ENCODE measurements around the gene TMEM151B.

Gene TMEM151B

GRCh38 chr6:44332585-44332984 is 62.3 kb downstream of the TMEM151B start:
- ATAC-seq (ENCODE audit: low read depth) (no peak), DNase-seq (ENCODE audit: low spot score) (no peak)
- Histone ChIP-seq H3K36me3 (ENCODE audit: low read depth) (no peaks in the 10 kb centered on the region), H3K27ac (ENCODE audit: poor library complexity, severe bottlenecking) (no peak overlapping the region), H3K4me3 (ENCODE audit: severe bottlenecking) (no peak overlapping the region), H3K9me3 (ENCODE audit: severe bottlenecking) (no peaks in the 10 kb centered on the region), H3K4me1 (ENCODE audit: insufficient read depth, poor library complexity, severe bottlenecking) (no peaks in the 10 kb centered on the region), H3K27me3 (ENCODE audit: insufficient read depth, poor library complexity, severe bottlenecking) (peaks cover 4% of the 10 kb centered on the region)
- no peak for TF ChIP-seq CTCF (IDR thresholded peaks at IDR 0.05; ENCODE audit: poor library complexity, severe bottlenecking)

DNA sequence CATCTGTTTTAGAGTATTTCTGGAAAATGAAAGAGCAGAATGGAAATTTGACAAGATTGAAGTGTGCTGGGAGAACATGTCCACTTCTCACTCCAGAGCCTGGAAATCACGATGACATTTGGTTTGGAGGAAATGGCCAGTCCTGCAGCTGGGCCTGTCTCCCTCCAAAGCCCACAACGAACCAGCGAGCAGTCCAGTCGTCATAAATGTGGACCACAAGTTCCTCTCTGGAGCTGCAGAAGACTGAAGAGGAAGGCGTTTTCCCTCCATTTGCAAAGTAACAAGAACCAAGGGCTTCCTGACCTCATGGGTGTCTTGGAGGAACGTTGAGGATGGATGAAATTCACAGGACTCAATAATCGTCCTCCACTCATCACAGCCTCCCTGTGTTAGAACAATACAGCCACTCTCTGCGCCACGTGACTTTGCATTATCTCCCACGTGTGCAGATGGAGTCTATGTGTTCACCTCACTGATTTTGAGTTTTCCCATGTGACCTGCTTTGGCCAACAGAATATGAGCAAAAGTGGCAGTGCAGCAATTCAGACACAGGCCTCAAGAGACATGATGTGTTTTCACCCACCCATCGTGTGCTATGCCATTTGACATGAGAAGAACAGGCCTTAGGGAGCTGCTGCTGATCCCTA is 63.1 kb downstream of the TMEM151B start:
- no peak for DNase-seq (ENCODE audit: low spot score)
- H3K9me3 ChIP-seq (ENCODE audit: severe bottlenecking): no peaks in the 10 kb centered on the region
- H3K27me3 ChIP-seq (ENCODE audit: insufficient read depth, poor library complexity, severe bottlenecking): no peaks in the 10 kb centered on the region

DNA sequence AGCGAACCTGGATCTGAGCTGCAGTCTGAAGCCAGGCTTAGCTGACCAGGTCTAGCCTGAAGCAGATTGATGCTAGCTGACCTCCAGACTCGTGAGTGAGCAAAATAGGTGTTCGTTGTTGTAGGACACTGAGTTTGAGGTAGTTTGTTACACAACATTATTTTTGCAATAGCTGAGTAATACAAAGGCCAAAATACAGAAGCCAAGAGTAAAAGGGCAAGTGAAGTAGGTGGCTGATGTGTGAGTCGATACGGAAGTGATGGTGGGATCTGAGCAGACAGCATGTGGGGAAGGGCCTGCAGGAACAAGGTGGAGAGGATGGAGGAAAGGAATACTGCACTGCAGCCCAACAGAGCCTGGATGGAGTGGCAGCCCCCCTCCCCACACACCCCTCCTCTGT is 63.7 kb downstream of the TMEM151B start:
- no peak overlapping the region for H3K27ac ChIP-seq (ENCODE audit: poor library complexity, severe bottlenecking)
- no peaks in the 10 kb centered on the region for H3K9me3 ChIP-seq (ENCODE audit: severe bottlenecking)
- H3K36me3 ChIP-seq (ENCODE audit: low read depth): no peaks in the 10 kb centered on the region
- H3K4me3 ChIP-seq (ENCODE audit: severe bottlenecking): no peak overlapping the region
- no peaks in the 10 kb centered on the region for H3K27me3 ChIP-seq (ENCODE audit: insufficient read depth, poor library complexity, severe bottlenecking)
- H3K4me1 ChIP-seq (ENCODE audit: insufficient read depth, poor library complexity, severe bottlenecking): no peaks in the 10 kb centered on the region
- no peak for TF ChIP-seq CTCF (IDR thresholded peaks at IDR 0.05; ENCODE audit: poor library complexity, severe bottlenecking)
- DNase-seq (ENCODE audit: low spot score): no peak
- no peak for ATAC-seq (ENCODE audit: low read depth)

More for the DNA sequence above, 63.1 kb downstream of the TMEM151B start:
- no peak for ATAC-seq (ENCODE audit: low read depth)
- H3K36me3 ChIP-seq (ENCODE audit: low read depth): no peaks in the 10 kb centered on the region
- H3K4me3 ChIP-seq (ENCODE audit: severe bottlenecking): no peak overlapping the region
- no peaks in the 10 kb centered on the region for H3K4me1 ChIP-seq (ENCODE audit: insufficient read depth, poor library complexity, severe bottlenecking)
- H3K27ac ChIP-seq (ENCODE audit: poor library complexity, severe bottlenecking): no peak overlapping the region
- no peak for TF ChIP-seq CTCF (IDR thresholded peaks at IDR 0.05; ENCODE audit: poor library complexity, severe bottlenecking)

GRCh38 chr6:44335631-44336030 is 65.4 kb downstream of the TMEM151B start:
- Histone ChIP-seq H3K4me3 (ENCODE audit: severe bottlenecking) (no peak overlapping the region), H3K9me3 (ENCODE audit: severe bottlenecking) (no peaks in the 10 kb centered on the region), H3K36me3 (ENCODE audit: low read depth) (no peaks in the 10 kb centered on the region), H3K27ac (ENCODE audit: poor library complexity, severe bottlenecking) (no peak overlapping the region), H3K27me3 (ENCODE audit: insufficient read depth, poor library complexity, severe bottlenecking) (no peaks in the 10 kb centered on the region), H3K4me1 (ENCODE audit: insufficient read depth, poor library complexity, severe bottlenecking) (peaks cover 2% of the 10 kb centered on the region)
- no peak for TF ChIP-seq CTCF (IDR thresholded peaks at IDR 0.05; ENCODE audit: poor library complexity, severe bottlenecking)
- ATAC-seq (ENCODE audit: low read depth) (no peak), DNase-seq (ENCODE audit: low spot score) (no peak)
